HepG2 (cell line): ENCODE results near the gene LST1. TPM values are rescaled to one million over a fixed set of nuclear protein-coding genes. Genes with fewer than 3 reads are reported as not detected.

Experiments used
- ATAC-seq: fragments of 200-7000 bp; cut with Tn5 transposase; 3 replicates; pipeline ENCODE4 v1.9.1; 2020; ENCODE audit warnings: mild to moderate bottlenecking, moderate library complexity
- BruUV-seq: library from RNA; stranded (reverse); fragments of 400-500 nt; replicated peaks from 2 replicates; lab custom pipeline; 2021; lab: Mats Ljungman, UMichigan
- CTCF ChIA-PET: fragments of 300-600 bp; formaldehyde crosslinking; extraction: SDS; loops from one replicate; lab custom pipeline; 2021; ENCODE audit warnings: low total read pairs, inconsistent platforms, low intra/inter-chr PET ratio; lab: Yijun Ruan, JAX
- POLR2A ChIA-PET: fragments of 350-600 bp; sonication (Branson Sonifier 250); formaldehyde crosslinking; loops from one replicate; lab custom pipeline; 2020; ENCODE audit warnings: antibody characterized with exemption, inconsistent platforms; lab: Yijun Ruan, JAX
- DNase-seq: peaks from one replicate; pipeline ENCODE4 v3.0.0-alpha.2; 2015; ENCODE audit warnings: low spot score
- FAIRE-seq: peaks from 3 replicates; lab custom pipeline; 2011; peaks lifted over from hg19 to GRCh38; lab: Jason Lieb, UNC
- H2AFZ ChIP-seq: one replicate; pipeline ENCODE4 v1.6.1; 2011; ENCODE audit warnings: low read length, inconsistent platforms
- H3K27ac ChIP-seq: fragments of 300-600 bp; 3 replicates; pipeline ENCODE4 v1.8.0; 2011; ENCODE audit warnings: mixed run types, mild to moderate bottlenecking, mixed read lengths, low read length, inconsistent platforms; ENCODE audit not compliant: insufficient read depth; ENCODE audit errors: extremely low read length
- H3K27me3 ChIP-seq, 2 experiments: fragments of 200-600 bp in 1 of 2; 2 replicates in 1 of 2; 3 replicates in 1 of 2; pipeline versions ENCODE4 v1.6.0 to v1.8.0; 2011; ENCODE audit warnings: low read length in 2 of 2, mild to moderate bottlenecking in 2 of 2, moderate library complexity in 2 of 2, inconsistent platforms in 1 of 2; ENCODE audit not compliant: insufficient read depth in 2 of 2, control insufficient read depth in 1 of 2
- H3K36me3 ChIP-seq, 2 experiments: fragments of 200-600 bp in 1 of 2; replicated peaks in 1 of 2; 2 replicates in 1 of 2; 3 replicates in 1 of 2; pipeline versions ENCODE4 v1.5.1 to v1.8.0; 2011; ENCODE audit warnings: low read length in 2 of 2, inconsistent platforms in 1 of 2; ENCODE audit not compliant: insufficient read depth in 2 of 2, control insufficient read depth in 1 of 2
- H3K4me1 ChIP-seq: 2 replicates; pipeline ENCODE4 v1.5.1; 2012; ENCODE audit warnings: low read length, inconsistent platforms; ENCODE audit not compliant: insufficient read depth
- H3K4me2 ChIP-seq: 2 replicates; pipeline ENCODE4 v1.6.0; 2011; ENCODE audit warnings: low read depth, low read length, inconsistent platforms
- H3K4me3 ChIP-seq, 3 experiments: fragments of 200-600 bp in 1 of 3; sonication (generic), shearing (Covaris generic) in 1 of 3; replicated peaks in 1 of 3; 2 replicates each; pipeline ENCODE4 v1.5.1; 2011 to 2016; ENCODE audit warnings: low read length in 3 of 3, inconsistent platforms in 2 of 3, low read depth in 2 of 3, mild to moderate bottlenecking in 2 of 3, control low read depth in 1 of 3, mixed read lengths in 1 of 3; ENCODE audit not compliant: insufficient read depth in 1 of 3
- H3K79me2 ChIP-seq: one replicate; pipeline ENCODE4 v1.6.1; 2011; ENCODE audit warnings: low read length, inconsistent platforms; ENCODE audit not compliant: insufficient read depth
- H3K9ac ChIP-seq: 2 replicates; pipeline ENCODE4 v1.6.0; 2011; ENCODE audit warnings: mild to moderate bottlenecking, low read depth, low read length, inconsistent platforms; ENCODE audit not compliant: insufficient read depth
- H3K9me3 ChIP-seq: 2 replicates; pipeline ENCODE4 v1.5.1; 2012; ENCODE audit warnings: mild to moderate bottlenecking, low read length
- H4K20me1 ChIP-seq: 2 replicates; pipeline ENCODE4 v1.6.0; 2011; ENCODE audit warnings: inconsistent platforms, mild to moderate bottlenecking, low read length, moderate library complexity; ENCODE audit not compliant: insufficient read depth
- ELF1 ChIP-seq: sonication (generic); formaldehyde crosslinking; IDR thresholded peaks from 2 replicates; pipeline ENCODE4 v1.4.0; 2020; ENCODE audit warnings: missing genetic modification reagents
- ISX ChIP-seq: sonication (generic); formaldehyde crosslinking; conservative IDR thresholded peaks from 2 replicates; pipeline ENCODE4 v1.5.0; 2020; ENCODE audit warnings: missing genetic modification reagents
- POLR2G ChIP-seq: fragments of 200-400 bp; formaldehyde crosslinking; IDR thresholded peaks from 2 replicates; pipeline ENCODE4 v1.6.1; 2018; ENCODE audit warnings: mild to moderate bottlenecking, low read depth, low read length, moderate library complexity
- RAD21 ChIP-seq: fragments of 450-650 bp; formaldehyde crosslinking; IDR thresholded peaks from 2 replicates; pipeline ENCODE4 v1.5.0; 2020; ENCODE audit warnings: mild to moderate bottlenecking
- STAG1 ChIP-seq: sonication (generic); formaldehyde crosslinking; IDR thresholded peaks from 2 replicates; pipeline ENCODE4 v1.4.0; 2020; ENCODE audit warnings: missing genetic modification reagents
- ZBTB20 ChIP-seq: sonication (generic); formaldehyde crosslinking; IDR thresholded peaks from 2 replicates; pipeline ENCODE4 v1.8.1; 2023; ENCODE audit warnings: missing genetic modification reagents, low read depth, mild to moderate bottlenecking, borderline replicate concordance
- ZNF564 ChIP-seq: sonication (generic); formaldehyde crosslinking; IDR thresholded peaks from 2 replicates; pipeline ENCODE4 v1.8.1; 2023; ENCODE audit warnings: mild to moderate bottlenecking, missing genetic modification reagents
- WGBS: methylation state at CpG from one replicate; pipeline ENCODE4 v1.1.6; 2017; ENCODE audit warnings: low lambda C conversion rate; 5-methylcytosine and 5-hydroxymethylcytosine counted together
- in situ Hi-C: cut with HindIII; loops from 2 replicates; pipeline ENCODE4 v1.10.0; 2017; ENCODE audit warnings: low pct_unique_long_range_greater_than_20kb; ENCODE audit not compliant: extremely low pct_ligation_motif_present
- intact Hi-C: fragments of 100-400 bp; cut with micrococcal nuclease; formaldehyde crosslinking; loops from one replicate; pipeline ENCODE4 v1.10.0; 2022; ENCODE audit not compliant: unreplicated experiment
- polyA plus RNA-seq, 8 experiments: library from polyadenylated mRNA; depleted of rRNA in 3 of 8; stranded (reverse) in 7 of 8; unstranded in 1 of 8; fragments of >200 nt; fragmentation: Illumina TruSeq in 4 of 8; extraction: Trizol in 4 of 8; gene quantifications; 2 replicates each; pipeline versions ENCODE4 v1.2.1 to v1.2.3, GENCODE V29; 2011 to 2016; ENCODE audit warnings: low read depth in 4 of 8, missing spikeins in 1 of 8, mixed read lengths in 1 of 8; ENCODE audit not compliant: insufficient read depth in 1 of 8
- total RNA-seq, 5 experiments: library from RNA; depleted of rRNA; stranded (reverse); fragments of >200 nt; fragmentation: Illumina TruSeq; extraction: Trizol; gene quantifications; 2 replicates each; pipeline ENCODE4 v1.2.3, GENCODE V29; 2016; ENCODE audit warnings: low read depth in 1 of 5
- TF ChIP-seq, protein P1 (sequence below): sonication (generic); formaldehyde crosslinking; IDR thresholded peaks from 2 replicates; pipeline ENCODE4 v1.4.0; 2020; ENCODE audit warnings: mild to moderate bottlenecking, missing genetic modification reagents
- TF ChIP-seq, protein P2 (sequence below): sonication (generic); formaldehyde crosslinking; IDR thresholded peaks from 2 replicates; pipeline ENCODE4 v1.5.1; 2020; ENCODE audit warnings: missing genetic modification reagents, mild to moderate bottlenecking, borderline replicate concordance
- TF ChIP-seq, protein P3 (sequence below): sonication (generic); formaldehyde crosslinking; IDR thresholded peaks from 2 replicates; pipeline ENCODE4 v1.5.1; 2020; ENCODE audit warnings: mild to moderate bottlenecking, missing genetic modification reagents, borderline replicate concordance
- TF ChIP-seq, protein P4 (sequence below): sonication (generic); formaldehyde crosslinking; IDR thresholded peaks from 2 replicates; pipeline ENCODE4 v1.5.0; 2020; ENCODE audit warnings: mild to moderate bottlenecking, missing genetic modification reagents

LST1 gene
- total and polyA plus RNA-seq, 2 of the 13 experiments (the other 11 are each of a cell fraction or from before 2014, with no cell fraction given), result not detected

DNA sequence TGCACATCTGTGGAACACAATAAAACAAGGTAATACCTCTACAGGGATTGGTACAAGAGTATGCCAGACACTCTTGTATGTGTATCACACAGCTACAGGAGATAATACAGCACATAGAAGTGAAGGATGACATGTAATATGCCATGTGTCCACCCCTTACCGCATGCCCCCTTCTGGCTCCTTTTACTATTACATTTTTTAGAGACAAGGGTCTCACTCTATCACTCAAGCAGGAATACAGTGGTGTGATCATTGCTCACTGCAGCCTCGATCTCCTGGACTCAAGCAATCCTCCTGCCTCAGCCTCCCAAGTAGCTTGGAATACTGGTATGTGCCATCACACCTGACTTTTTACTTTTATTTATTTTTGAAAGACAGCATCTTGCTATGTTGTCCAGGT is 10.9 kb downstream of the LST1 start:
- DNase-seq, result peak; percentile 61
- no peaks in the 10 kb centered on the region for H3K9me3 ChIP-seq
- H3K79me2 ChIP-seq, result no peaks in the 10 kb centered on the region
- no peak overlapping the region for H3K27ac ChIP-seq
- intact Hi-C loops, result loop anchor here (1.0 kb wide), 1 partner anchor 46 kb away; no protein-coding TSS in a partner anchor
- no peak overlapping the region for H3K4me2 ChIP-seq
- CTCF ChIA-PET, result interaction anchor here (0.6 to 3.2 kb wide), 6 partner anchors 16 to 103 kb away, joined by 3 to 84 read pairs (median 4); partner anchors contain the start of genes ATP6V1G2, DDX39B, LTB and NFKBIL1
- H3K36me3 ChIP-seq, result no peaks in the 10 kb centered on the region
- in situ Hi-C loops, result loop anchor here (5.0 kb wide), 1 partner anchor 50 kb away; the partner anchor contains the start of genes ATP6V1G2 and NFKBIL1
- H3K4me3 ChIP-seq, result no peak overlapping the region
- 0% methylated on average over 2 of the region's 2 CpGs for whole genome bisulfite sequencing
- POLR2A ChIA-PET, result interaction anchor here (1.9 to 3.4 kb wide), 3 partner anchors 50 to 59 kb away, joined by 17 to 36 read pairs (median 30); partner anchors contain the start of genes APOM, ATP6V1G2, DDX39B and NFKBIL1
- peaks cover 0 to 3% of the 10 kb centered on the region in 2 experiments; a peak in 1 of 5 replicates for H3K27me3 ChIP-seq
- no peak overlapping the region for H2AFZ ChIP-seq
- peaks cover 19% of the 10 kb centered on the region for H3K4me1 ChIP-seq
- H4K20me1 ChIP-seq, result no peaks in the 10 kb centered on the region
- peak; percentile 68 for ATAC-seq
- no peak overlapping the region for H3K9ac ChIP-seq
- peak; percentile 43 for FAIRE-seq
- BruUV-seq, result no TSS peak
- TF ChIP-seq ELF1, result no peak
- TF ChIP-seq RAD21 (CRISPR knock-in tag), result peak; percentile 45; the same call in 1 of the 2 replicates
- TF ChIP-seq, protein P1, sequence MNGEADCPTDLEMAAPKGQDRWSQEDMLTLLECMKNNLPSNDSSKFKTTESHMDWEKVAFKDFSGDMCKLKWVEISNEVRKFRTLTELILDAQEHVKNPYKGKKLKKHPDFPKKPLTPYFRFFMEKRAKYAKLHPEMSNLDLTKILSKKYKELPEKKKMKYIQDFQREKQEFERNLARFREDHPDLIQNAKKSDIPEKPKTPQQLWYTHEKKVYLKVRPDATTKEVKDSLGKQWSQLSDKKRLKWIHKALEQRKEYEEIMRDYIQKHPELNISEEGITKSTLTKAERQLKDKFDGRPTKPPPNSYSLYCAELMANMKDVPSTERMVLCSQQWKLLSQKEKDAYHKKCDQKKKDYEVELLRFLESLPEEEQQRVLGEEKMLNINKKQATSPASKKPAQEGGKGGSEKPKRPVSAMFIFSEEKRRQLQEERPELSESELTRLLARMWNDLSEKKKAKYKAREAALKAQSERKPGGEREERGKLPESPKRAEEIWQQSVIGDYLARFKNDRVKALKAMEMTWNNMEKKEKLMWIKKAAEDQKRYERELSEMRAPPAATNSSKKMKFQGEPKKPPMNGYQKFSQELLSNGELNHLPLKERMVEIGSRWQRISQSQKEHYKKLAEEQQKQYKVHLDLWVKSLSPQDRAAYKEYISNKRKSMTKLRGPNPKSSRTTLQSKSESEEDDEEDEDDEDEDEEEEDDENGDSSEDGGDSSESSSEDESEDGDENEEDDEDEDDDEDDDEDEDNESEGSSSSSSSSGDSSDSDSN (CRISPR knock-in tag), result 0 out of 2 replicates have a peak, but pooled peaks have one; percentile 15
- no peak for TF ChIP-seq ISX (CRISPR knock-in tag)
- no peak for TF ChIP-seq ZBTB20
- TF ChIP-seq, protein P2, sequence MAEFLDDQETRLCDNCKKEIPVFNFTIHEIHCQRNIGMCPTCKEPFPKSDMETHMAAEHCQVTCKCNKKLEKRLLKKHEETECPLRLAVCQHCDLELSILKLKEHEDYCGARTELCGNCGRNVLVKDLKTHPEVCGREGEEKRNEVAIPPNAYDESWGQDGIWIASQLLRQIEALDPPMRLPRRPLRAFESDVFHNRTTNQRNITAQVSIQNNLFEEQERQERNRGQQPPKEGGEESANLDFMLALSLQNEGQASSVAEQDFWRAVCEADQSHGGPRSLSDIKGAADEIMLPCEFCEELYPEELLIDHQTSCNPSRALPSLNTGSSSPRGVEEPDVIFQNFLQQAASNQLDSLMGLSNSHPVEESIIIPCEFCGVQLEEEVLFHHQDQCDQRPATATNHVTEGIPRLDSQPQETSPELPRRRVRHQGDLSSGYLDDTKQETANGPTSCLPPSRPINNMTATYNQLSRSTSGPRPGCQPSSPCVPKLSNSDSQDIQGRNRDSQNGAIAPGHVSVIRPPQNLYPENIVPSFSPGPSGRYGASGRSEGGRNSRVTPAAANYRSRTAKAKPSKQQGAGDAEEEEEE (CRISPR knock-in tag), result no peak
- TF ChIP-seq, protein P3, sequence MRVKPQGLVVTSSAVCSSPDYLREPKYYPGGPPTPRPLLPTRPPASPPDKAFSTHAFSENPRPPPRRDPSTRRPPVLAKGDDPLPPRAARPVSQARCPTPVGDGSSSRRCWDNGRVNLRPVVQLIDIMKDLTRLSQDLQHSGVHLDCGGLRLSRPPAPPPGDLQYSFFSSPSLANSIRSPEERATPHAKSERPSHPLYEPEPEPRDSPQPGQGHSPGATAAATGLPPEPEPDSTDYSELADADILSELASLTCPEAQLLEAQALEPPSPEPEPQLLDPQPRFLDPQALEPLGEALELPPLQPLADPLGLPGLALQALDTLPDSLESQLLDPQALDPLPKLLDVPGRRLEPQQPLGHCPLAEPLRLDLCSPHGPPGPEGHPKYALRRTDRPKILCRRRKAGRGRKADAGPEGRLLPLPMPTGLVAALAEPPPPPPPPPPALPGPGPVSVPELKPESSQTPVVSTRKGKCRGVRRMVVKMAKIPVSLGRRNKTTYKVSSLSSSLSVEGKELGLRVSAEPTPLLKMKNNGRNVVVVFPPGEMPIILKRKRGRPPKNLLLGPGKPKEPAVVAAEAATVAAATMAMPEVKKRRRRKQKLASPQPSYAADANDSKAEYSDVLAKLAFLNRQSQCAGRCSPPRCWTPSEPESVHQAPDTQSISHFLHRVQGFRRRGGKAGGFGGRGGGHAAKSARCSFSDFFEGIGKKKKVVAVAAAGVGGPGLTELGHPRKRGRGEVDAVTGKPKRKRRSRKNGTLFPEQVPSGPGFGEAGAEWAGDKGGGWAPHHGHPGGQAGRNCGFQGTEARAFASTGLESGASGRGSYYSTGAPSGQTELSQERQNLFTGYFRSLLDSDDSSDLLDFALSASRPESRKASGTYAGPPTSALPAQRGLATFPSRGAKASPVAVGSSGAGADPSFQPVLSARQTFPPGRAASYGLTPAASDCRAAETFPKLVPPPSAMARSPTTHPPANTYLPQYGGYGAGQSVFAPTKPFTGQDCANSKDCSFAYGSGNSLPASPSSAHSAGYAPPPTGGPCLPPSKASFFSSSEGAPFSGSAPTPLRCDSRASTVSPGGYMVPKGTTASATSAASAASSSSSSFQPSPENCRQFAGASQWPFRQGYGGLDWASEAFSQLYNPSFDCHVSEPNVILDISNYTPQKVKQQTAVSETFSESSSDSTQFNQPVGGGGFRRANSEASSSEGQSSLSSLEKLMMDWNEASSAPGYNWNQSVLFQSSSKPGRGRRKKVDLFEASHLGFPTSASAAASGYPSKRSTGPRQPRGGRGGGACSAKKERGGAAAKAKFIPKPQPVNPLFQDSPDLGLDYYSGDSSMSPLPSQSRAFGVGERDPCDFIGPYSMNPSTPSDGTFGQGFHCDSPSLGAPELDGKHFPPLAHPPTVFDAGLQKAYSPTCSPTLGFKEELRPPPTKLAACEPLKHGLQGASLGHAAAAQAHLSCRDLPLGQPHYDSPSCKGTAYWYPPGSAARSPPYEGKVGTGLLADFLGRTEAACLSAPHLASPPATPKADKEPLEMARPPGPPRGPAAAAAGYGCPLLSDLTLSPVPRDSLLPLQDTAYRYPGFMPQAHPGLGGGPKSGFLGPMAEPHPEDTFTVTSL (CRISPR knock-in tag), result no peak
- no peak for TF ChIP-seq ZNF564 (CRISPR knock-in tag)
- TF ChIP-seq STAG1 (CRISPR knock-in tag), result peak; percentile 39; the same call in 1 of the 2 replicates
- no peak for TF ChIP-seq POLR2G
- TF ChIP-seq, protein P4, sequence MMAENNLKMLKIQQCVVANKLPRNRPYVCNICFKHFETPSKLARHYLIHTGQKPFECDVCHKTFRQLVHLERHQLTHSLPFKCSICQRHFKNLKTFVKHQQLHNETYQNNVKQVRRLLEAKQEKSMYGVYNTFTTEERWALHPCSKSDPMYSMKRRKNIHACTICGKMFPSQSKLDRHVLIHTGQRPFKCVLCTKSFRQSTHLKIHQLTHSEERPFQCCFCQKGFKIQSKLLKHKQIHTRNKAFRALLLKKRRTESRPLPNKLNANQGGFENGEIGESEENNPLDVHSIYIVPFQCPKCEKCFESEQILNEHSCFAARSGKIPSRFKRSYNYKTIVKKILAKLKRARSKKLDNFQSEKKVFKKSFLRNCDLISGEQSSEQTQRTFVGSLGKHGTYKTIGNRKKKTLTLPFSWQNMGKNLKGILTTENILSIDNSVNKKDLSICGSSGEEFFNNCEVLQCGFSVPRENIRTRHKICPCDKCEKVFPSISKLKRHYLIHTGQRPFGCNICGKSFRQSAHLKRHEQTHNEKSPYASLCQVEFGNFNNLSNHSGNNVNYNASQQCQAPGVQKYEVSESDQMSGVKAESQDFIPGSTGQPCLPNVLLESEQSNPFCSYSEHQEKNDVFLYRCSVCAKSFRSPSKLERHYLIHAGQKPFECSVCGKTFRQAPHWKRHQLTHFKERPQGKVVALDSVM, result peak; percentile 83
